NCI-H187 treated with DMSO at 0.1 percent for 48 hours (cell line): ENCODE data around the gene CEPT1.

Experiments
- DNase-seq: peaks from one replicate; lab custom pipeline; 2025; lab: John Stamatoyannopoulos, UW

Gene CEPT1

GRCh38 chr1:111147948-111148347, 7.9 kb downstream of the CEPT1 start:
- no peak for DNase-seq

GRCh38 chr1:111148376-111148881, 8.4 kb downstream of the CEPT1 start:
- DNase-seq = no peak

- no peak for DNase-seq
These were observed 11.8 kb downstream of the CEPT1 start for GRCh38 chr1:111151838-111152237.

- no peak for DNase-seq
These were observed 14.3 kb downstream of the CEPT1 start for GRCh38 chr1:111154021-111154999.

GRCh38 chr1:111157431-111157830, 17.4 kb downstream of the CEPT1 start:
- DNase-seq = no peak

GRCh38 chr1:111161843-111162487, 21.9 kb downstream of the CEPT1 start:
- no peak for DNase-seq

GRCh38 chr1:111162488-111162880, 22.5 kb downstream of the CEPT1 start:
- no peak for DNase-seq

GRCh38 chr1:111163363-111163762, 23.3 kb downstream of the CEPT1 start:
- DNase-seq = no peak

GRCh38 chr1:111164151-111164550, 24.1 kb downstream of the CEPT1 start:
- no peak for DNase-seq

GRCh38 chr1:111172463-111172862, 32.4 kb downstream of the CEPT1 start:
- no peak for DNase-seq

- DNase-seq = no peak
These were observed 34.0 kb downstream of the CEPT1 start for GRCh38 chr1:111174070-111174469.

- no peak for DNase-seq
These were observed 35.3 kb downstream of the CEPT1 start for GRCh38 chr1:111175349-111175748.

- no peak for DNase-seq
These were observed 36.7 kb downstream of the CEPT1 start for GRCh38 chr1:111176678-111177077.

- DNase-seq = no peak
These were observed 40.0 kb downstream of the CEPT1 start for GRCh38 chr1:111179968-111180533.

- no peak for DNase-seq
These were observed 42.0 kb downstream of the CEPT1 start for GRCh38 chr1:111182052-111182451.

GRCh38 chr1:111183308-111184069, 43.5 kb downstream of the CEPT1 start:
- no peak for DNase-seq

- DNase-seq = no peak
These were observed 44.6 kb downstream of the CEPT1 start for GRCh38 chr1:111184663-111185062.

- no peak for DNase-seq
These were observed 51.0 kb downstream of the CEPT1 start for GRCh38 chr1:111190931-111191451.

- no peak for DNase-seq
These were observed 51.5 kb downstream of the CEPT1 start for GRCh38 chr1:111191496-111191895.

GRCh38 chr1:111192074-111192473, 52.1 kb downstream of the CEPT1 start:
- DNase-seq = no peak

GRCh38 chr1:111192658-111193519, 52.9 kb downstream of the CEPT1 start:
- no peak for DNase-seq
